ENCODE measurements around the gene XRCC4.

DNA sequence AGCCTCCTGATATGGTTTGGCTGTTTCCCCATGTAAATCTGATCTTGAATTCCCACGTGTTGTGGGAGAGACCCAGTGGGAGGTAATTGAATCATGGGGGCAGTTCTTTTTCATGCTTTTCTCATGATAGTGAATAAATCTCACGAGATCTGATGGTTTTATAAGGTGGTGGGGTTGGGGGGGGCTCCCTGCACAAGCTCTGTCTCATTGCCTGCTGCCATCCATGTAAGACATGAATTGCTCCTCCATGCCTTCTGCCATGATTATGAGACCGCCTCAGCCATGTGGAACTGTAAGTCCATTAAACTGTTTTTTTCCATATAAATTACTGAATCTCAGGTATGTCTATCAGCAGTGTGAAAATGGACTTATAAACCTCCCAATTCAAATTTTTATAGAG, 12.8 kb downstream of the XRCC4 start:
- TF ChIP-seq, protein P1, sequence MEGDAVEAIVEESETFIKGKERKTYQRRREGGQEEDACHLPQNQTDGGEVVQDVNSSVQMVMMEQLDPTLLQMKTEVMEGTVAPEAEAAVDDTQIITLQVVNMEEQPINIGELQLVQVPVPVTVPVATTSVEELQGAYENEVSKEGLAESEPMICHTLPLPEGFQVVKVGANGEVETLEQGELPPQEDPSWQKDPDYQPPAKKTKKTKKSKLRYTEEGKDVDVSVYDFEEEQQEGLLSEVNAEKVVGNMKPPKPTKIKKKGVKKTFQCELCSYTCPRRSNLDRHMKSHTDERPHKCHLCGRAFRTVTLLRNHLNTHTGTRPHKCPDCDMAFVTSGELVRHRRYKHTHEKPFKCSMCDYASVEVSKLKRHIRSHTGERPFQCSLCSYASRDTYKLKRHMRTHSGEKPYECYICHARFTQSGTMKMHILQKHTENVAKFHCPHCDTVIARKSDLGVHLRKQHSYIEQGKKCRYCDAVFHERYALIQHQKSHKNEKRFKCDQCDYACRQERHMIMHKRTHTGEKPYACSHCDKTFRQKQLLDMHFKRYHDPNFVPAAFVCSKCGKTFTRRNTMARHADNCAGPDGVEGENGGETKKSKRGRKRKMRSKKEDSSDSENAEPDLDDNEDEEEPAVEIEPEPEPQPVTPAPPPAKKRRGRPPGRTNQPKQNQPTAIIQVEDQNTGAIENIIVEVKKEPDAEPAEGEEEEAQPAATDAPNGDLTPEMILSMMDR (IDR thresholded peaks at IDR 0.05): no peak
- TF ChIP-seq POLR2AphosphoS5 (IDR thresholded peaks at IDR 0.05) (no peak), POLR2A (IDR thresholded peaks at IDR 0.05) (no peak)

Measured in breast epithelium (tissue), 3 donors.